ENCODE measurements around the gene ERC2.

The ERC2 gene

GRCh38 chr3:56248021-56248420 lies 220.2 kb downstream of the ERC2 start:
- DNase-seq (ENCODE audit: low read depth), result no peak
- no peak overlapping the region for H3K4me3 ChIP-seq (ENCODE audit: low read length)
- no peaks in the 10 kb centered on the region for H3K27me3 ChIP-seq (replicated peaks; ENCODE audit: control insufficient read depth, insufficient read depth, low read length)
- no peaks in the 10 kb centered on the region for H3K36me3 ChIP-seq (ENCODE audit: control insufficient read depth, insufficient read depth, low read length, severe bottlenecking)
- no peak overlapping the region for H3K9ac ChIP-seq (ENCODE audit: low read length)
- H3K4me1 ChIP-seq (ENCODE audit: control insufficient read depth, insufficient read depth, low read length), result no peaks in the 10 kb centered on the region
- no peaks in the 10 kb centered on the region for H3K9me3 ChIP-seq (ENCODE audit: control insufficient read depth, low read length)

- no peak for DNase-seq (ENCODE audit: low read depth)
- Histone ChIP-seq H3K9me3 (ENCODE audit: control insufficient read depth, low read length) (no peaks in the 10 kb centered on the region), H3K9ac (ENCODE audit: low read length) (no peak overlapping the region), H3K4me3 (ENCODE audit: low read length) (no peak overlapping the region), H3K27me3 (replicated peaks; ENCODE audit: control insufficient read depth, insufficient read depth, low read length) (no peaks in the 10 kb centered on the region), H3K36me3 (ENCODE audit: control insufficient read depth, insufficient read depth, low read length, severe bottlenecking) (no peaks in the 10 kb centered on the region), H3K4me1 (ENCODE audit: control insufficient read depth, insufficient read depth, low read length) (no peaks in the 10 kb centered on the region)
These were observed 230.0 kb downstream of the ERC2 start for GRCh38 chr3:56238299-56238698.

GRCh38 chr3:56233742-56234141 lies 234.5 kb downstream of the ERC2 start:
- Histone ChIP-seq H3K4me1 (ENCODE audit: control insufficient read depth, insufficient read depth, low read length) (no peaks in the 10 kb centered on the region), H3K9me3 (ENCODE audit: control insufficient read depth, low read length) (no peaks in the 10 kb centered on the region), H3K36me3 (ENCODE audit: control insufficient read depth, insufficient read depth, low read length, severe bottlenecking) (no peaks in the 10 kb centered on the region), H3K27me3 (replicated peaks; ENCODE audit: control insufficient read depth, insufficient read depth, low read length) (no peaks in the 10 kb centered on the region), H3K9ac (ENCODE audit: low read length) (no peak overlapping the region), H3K4me3 (ENCODE audit: low read length) (no peak overlapping the region)
- DNase-seq (ENCODE audit: low read depth), result no peak

GRCh38 chr3:56229311-56229710 lies 239.0 kb downstream of the ERC2 start:
- H3K4me3 ChIP-seq (ENCODE audit: low read length), result no peak overlapping the region
- no peaks in the 10 kb centered on the region for H3K27me3 ChIP-seq (replicated peaks; ENCODE audit: control insufficient read depth, insufficient read depth, low read length)
- no peak for DNase-seq (ENCODE audit: low read depth)
- no peaks in the 10 kb centered on the region for H3K36me3 ChIP-seq (ENCODE audit: control insufficient read depth, insufficient read depth, low read length, severe bottlenecking)
- H3K9ac ChIP-seq (ENCODE audit: low read length), result no peak overlapping the region
- no peaks in the 10 kb centered on the region for H3K4me1 ChIP-seq (ENCODE audit: control insufficient read depth, insufficient read depth, low read length)
- H3K9me3 ChIP-seq (ENCODE audit: control insufficient read depth, low read length), result no peaks in the 10 kb centered on the region

GRCh38 chr3:56222866-56223265 lies 245.4 kb downstream of the ERC2 start:
- Histone ChIP-seq H3K9ac (ENCODE audit: low read length) (no peak overlapping the region), H3K9me3 (ENCODE audit: control insufficient read depth, low read length) (no peaks in the 10 kb centered on the region), H3K4me3 (ENCODE audit: low read length) (no peak overlapping the region), H3K4me1 (ENCODE audit: control insufficient read depth, insufficient read depth, low read length) (no peaks in the 10 kb centered on the region), H3K27me3 (replicated peaks; ENCODE audit: control insufficient read depth, insufficient read depth, low read length) (no peaks in the 10 kb centered on the region), H3K36me3 (ENCODE audit: control insufficient read depth, insufficient read depth, low read length, severe bottlenecking) (no peaks in the 10 kb centered on the region)
- no peak for DNase-seq (ENCODE audit: low read depth)

GRCh38 chr3:56219894-56220805 lies 248.1 kb downstream of the ERC2 start:
- H3K9ac ChIP-seq (ENCODE audit: low read length), result no peak overlapping the region
- H3K9me3 ChIP-seq (ENCODE audit: control insufficient read depth, low read length), result no peaks in the 10 kb centered on the region
- no peaks in the 10 kb centered on the region for H3K36me3 ChIP-seq (ENCODE audit: control insufficient read depth, insufficient read depth, low read length, severe bottlenecking)
- no peaks in the 10 kb centered on the region for H3K4me1 ChIP-seq (ENCODE audit: control insufficient read depth, insufficient read depth, low read length)
- H3K27me3 ChIP-seq (replicated peaks; ENCODE audit: control insufficient read depth, insufficient read depth, low read length), result no peaks in the 10 kb centered on the region
- H3K4me3 ChIP-seq (ENCODE audit: low read length), result no peak overlapping the region
- no peak for DNase-seq (ENCODE audit: low read depth)

- no peak overlapping the region for H3K9ac ChIP-seq (ENCODE audit: low read length)
- no peaks in the 10 kb centered on the region for H3K4me1 ChIP-seq (ENCODE audit: control insufficient read depth, insufficient read depth, low read length)
- no peak overlapping the region for H3K4me3 ChIP-seq (ENCODE audit: low read length)
- H3K9me3 ChIP-seq (ENCODE audit: control insufficient read depth, low read length), result no peaks in the 10 kb centered on the region
- no peak for DNase-seq (ENCODE audit: low read depth)
- H3K36me3 ChIP-seq (ENCODE audit: control insufficient read depth, insufficient read depth, low read length, severe bottlenecking), result no peaks in the 10 kb centered on the region
- H3K27me3 ChIP-seq (replicated peaks; ENCODE audit: control insufficient read depth, insufficient read depth, low read length), result no peaks in the 10 kb centered on the region
These were observed 258.1 kb downstream of the ERC2 start for GRCh38 chr3:56209982-56210751.

- Histone ChIP-seq H3K9ac (ENCODE audit: low read length) (no peak overlapping the region), H3K27me3 (replicated peaks; ENCODE audit: control insufficient read depth, insufficient read depth, low read length) (no peaks in the 10 kb centered on the region), H3K9me3 (ENCODE audit: control insufficient read depth, low read length) (no peaks in the 10 kb centered on the region), H3K36me3 (ENCODE audit: control insufficient read depth, insufficient read depth, low read length, severe bottlenecking) (no peaks in the 10 kb centered on the region), H3K4me1 (ENCODE audit: control insufficient read depth, insufficient read depth, low read length) (no peaks in the 10 kb centered on the region), H3K4me3 (ENCODE audit: low read length) (no peak overlapping the region)
- DNase-seq (ENCODE audit: low read depth), result no peak
These were observed 260.3 kb downstream of the ERC2 start for GRCh38 chr3:56207922-56208321.

GRCh38 chr3:56205406-56205805 lies 262.9 kb downstream of the ERC2 start:
- no peak for DNase-seq (ENCODE audit: low read depth)
- H3K27me3 ChIP-seq (replicated peaks; ENCODE audit: control insufficient read depth, insufficient read depth, low read length), result no peaks in the 10 kb centered on the region
- H3K36me3 ChIP-seq (ENCODE audit: control insufficient read depth, insufficient read depth, low read length, severe bottlenecking), result no peaks in the 10 kb centered on the region
- H3K9me3 ChIP-seq (ENCODE audit: control insufficient read depth, low read length), result no peaks in the 10 kb centered on the region
- H3K4me1 ChIP-seq (ENCODE audit: control insufficient read depth, insufficient read depth, low read length), result no peaks in the 10 kb centered on the region
- no peak overlapping the region for H3K4me3 ChIP-seq (ENCODE audit: low read length)
- H3K9ac ChIP-seq (ENCODE audit: low read length), result no peak overlapping the region

- no peaks in the 10 kb centered on the region for H3K27me3 ChIP-seq (replicated peaks; ENCODE audit: control insufficient read depth, insufficient read depth, low read length)
- no peaks in the 10 kb centered on the region for H3K36me3 ChIP-seq (ENCODE audit: control insufficient read depth, insufficient read depth, low read length, severe bottlenecking)
- DNase-seq (ENCODE audit: low read depth), result no peak
- H3K9me3 ChIP-seq (ENCODE audit: control insufficient read depth, low read length), result no peaks in the 10 kb centered on the region
- no peak overlapping the region for H3K4me3 ChIP-seq (ENCODE audit: low read length)
- H3K4me1 ChIP-seq (ENCODE audit: control insufficient read depth, insufficient read depth, low read length), result peaks cover 2% of the 10 kb centered on the region
- H3K9ac ChIP-seq (ENCODE audit: low read length), result no peak overlapping the region
These were observed 265.3 kb downstream of the ERC2 start for GRCh38 chr3:56202997-56203396.

- Histone ChIP-seq H3K36me3 (ENCODE audit: control insufficient read depth, insufficient read depth, low read length, severe bottlenecking) (no peaks in the 10 kb centered on the region), H3K9me3 (ENCODE audit: control insufficient read depth, low read length) (no peaks in the 10 kb centered on the region), H3K9ac (ENCODE audit: low read length) (no peak overlapping the region), H3K27me3 (replicated peaks; ENCODE audit: control insufficient read depth, insufficient read depth, low read length) (no peaks in the 10 kb centered on the region), H3K4me1 (ENCODE audit: control insufficient read depth, insufficient read depth, low read length) (peaks cover 17% of the 10 kb centered on the region), H3K4me3 (ENCODE audit: low read length) (no peak overlapping the region)
- no peak for DNase-seq (ENCODE audit: low read depth)
These were observed 266.9 kb downstream of the ERC2 start for GRCh38 chr3:56201407-56201806.

Data from adipocyte (in vitro differentiated cells).